ENCODE results near the gene SSH2.

DNA sequence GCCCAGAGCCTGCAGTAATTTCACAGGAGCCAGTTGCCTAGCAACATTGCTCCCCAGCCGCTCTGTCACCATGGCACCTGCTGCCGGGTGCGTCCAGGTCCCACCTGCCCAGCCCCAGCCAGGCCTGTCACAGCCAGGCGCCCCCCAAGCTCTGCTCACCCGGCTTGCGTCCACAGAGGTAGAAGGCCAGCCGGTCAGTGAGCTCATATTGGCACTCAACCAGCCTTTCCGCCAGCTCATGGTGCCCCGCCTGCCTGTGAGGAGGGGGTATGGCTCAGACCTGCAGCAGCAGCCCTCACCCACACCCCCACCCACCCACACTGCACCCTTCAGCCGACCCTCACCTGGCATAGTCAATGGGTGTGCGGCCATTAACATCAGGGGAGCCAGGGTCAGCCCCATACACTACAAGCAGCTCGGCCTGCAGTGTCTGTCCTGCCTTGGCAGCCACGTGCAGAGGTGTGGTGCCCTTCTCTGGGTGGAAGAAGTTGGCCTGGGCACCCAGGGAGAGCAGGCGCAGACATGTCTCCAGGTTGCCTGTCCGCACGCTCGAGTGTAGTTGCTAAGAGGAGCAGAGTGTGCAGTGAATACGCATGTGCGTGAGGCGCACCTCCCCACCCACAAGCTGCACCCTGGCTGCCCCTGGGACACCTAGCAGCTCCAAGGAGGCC lies 348.3 kb downstream of the SSH2 start:
- no peak for TF ChIP-seq EZH2 (IDR thresholded peaks at IDR 0.05)
- TF ChIP-seq, protein P1, sequence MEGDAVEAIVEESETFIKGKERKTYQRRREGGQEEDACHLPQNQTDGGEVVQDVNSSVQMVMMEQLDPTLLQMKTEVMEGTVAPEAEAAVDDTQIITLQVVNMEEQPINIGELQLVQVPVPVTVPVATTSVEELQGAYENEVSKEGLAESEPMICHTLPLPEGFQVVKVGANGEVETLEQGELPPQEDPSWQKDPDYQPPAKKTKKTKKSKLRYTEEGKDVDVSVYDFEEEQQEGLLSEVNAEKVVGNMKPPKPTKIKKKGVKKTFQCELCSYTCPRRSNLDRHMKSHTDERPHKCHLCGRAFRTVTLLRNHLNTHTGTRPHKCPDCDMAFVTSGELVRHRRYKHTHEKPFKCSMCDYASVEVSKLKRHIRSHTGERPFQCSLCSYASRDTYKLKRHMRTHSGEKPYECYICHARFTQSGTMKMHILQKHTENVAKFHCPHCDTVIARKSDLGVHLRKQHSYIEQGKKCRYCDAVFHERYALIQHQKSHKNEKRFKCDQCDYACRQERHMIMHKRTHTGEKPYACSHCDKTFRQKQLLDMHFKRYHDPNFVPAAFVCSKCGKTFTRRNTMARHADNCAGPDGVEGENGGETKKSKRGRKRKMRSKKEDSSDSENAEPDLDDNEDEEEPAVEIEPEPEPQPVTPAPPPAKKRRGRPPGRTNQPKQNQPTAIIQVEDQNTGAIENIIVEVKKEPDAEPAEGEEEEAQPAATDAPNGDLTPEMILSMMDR (IDR thresholded peaks at IDR 0.05): no peak
- TF ChIP-seq EZH2phosphoT487 (IDR thresholded peaks at IDR 0.05): no peak

Measured in neural progenitor cell (in vitro differentiated cells).